GM12878 (cell line): ENCODE measurements around the gene RASL11A. TPM values are rescaled to one million over a fixed set of nuclear protein-coding genes. Genes with fewer than 3 reads are reported as not detected.

Source experiments
- ATAC-seq: fragments of 200-7000 bp; cut with Tn5 transposase; 3 replicates; pipeline ENCODE4 v1.9.1; 2020; ENCODE audit warnings: mild to moderate bottlenecking, moderate library complexity
- BruUV-seq: library from RNA; stranded (reverse); fragments of 400-500 nt; replicated peaks from 2 replicates; lab custom pipeline; 2021; lab: Mats Ljungman, UMichigan
- CTCF ChIA-PET: fragments of 300-600 bp; sonication (Branson Sonifier 250); formaldehyde crosslinking; extraction: SDS; loops from one replicate; lab custom pipeline; 2021; ENCODE audit warnings: inconsistent platforms; lab: Yijun Ruan, JAX
- POLR2A ChIA-PET: fragments of 350-600 bp; formaldehyde crosslinking; extraction: SDS; loops from one replicate; lab custom pipeline; 2021; ENCODE audit warnings: inconsistent platforms; lab: Charles Lee
- RAD21 ChIA-PET: fragments of 300-600 bp; sonication (Branson Sonifier 250); formaldehyde crosslinking; loops from one replicate; lab custom pipeline; 2023; ENCODE audit warnings: antibody characterized with exemption; ENCODE audit not compliant: unreplicated experiment; lab: Charles Lee
- SMC1A ChIA-PET: fragments of 300-600 bp; sonication (Branson Sonifier 250); formaldehyde crosslinking; loops from one replicate; lab custom pipeline; 2023; ENCODE audit not compliant: unreplicated experiment, uncharacterized antibody; lab: Charles Lee
- DNase-seq: peaks from one replicate; pipeline ENCODE4 v3.0.0-alpha.2; 2011; ENCODE audit warnings: low read depth, low spot score
- FAIRE-seq: peaks from 3 replicates; lab custom pipeline; 2011; peaks lifted over from hg19 to GRCh38; lab: Jason Lieb, UNC
- H2AFZ ChIP-seq: 2 replicates; pipeline ENCODE4 v1.6.0; 2011; ENCODE audit warnings: low read depth, low read length, control low read depth; ENCODE audit not compliant: control insufficient read depth
- H3K27ac ChIP-seq: 2 replicates; pipeline ENCODE4 v1.5.1; 2011; ENCODE audit warnings: control low read depth; ENCODE audit not compliant: control insufficient read depth, insufficient read depth
- H3K27me3 ChIP-seq, 2 experiments: replicated peaks in 1 of 2; 2 replicates each; pipeline versions ENCODE4 v1.6.0 to v1.6.1; 2011; ENCODE audit warnings: low read length in 1 of 2; ENCODE audit not compliant: control insufficient read depth in 2 of 2, insufficient read depth in 2 of 2
- H3K36me3 ChIP-seq, 2 experiments: 2 replicates each; pipeline ENCODE4 v1.5.1; 2011; ENCODE audit warnings: low read length in 1 of 2; ENCODE audit not compliant: control insufficient read depth in 2 of 2, insufficient read depth in 2 of 2
- H3K4me1 ChIP-seq: 2 replicates; pipeline ENCODE4 v1.6.1; 2011; ENCODE audit warnings: mild to moderate bottlenecking, low read length, moderate library complexity, mixed read lengths; ENCODE audit not compliant: control insufficient read depth, insufficient read depth
- H3K4me2 ChIP-seq: 2 replicates; pipeline ENCODE4 v1.6.0; 2011; ENCODE audit warnings: control low read depth; ENCODE audit not compliant: control insufficient read depth, insufficient read depth
- H3K4me3 ChIP-seq: fragments of 200-600 bp; sonication (generic); 2 replicates; pipeline ENCODE4 v1.5.1; 2016
- H3K79me2 ChIP-seq: 2 replicates; pipeline ENCODE4 v1.6.0; 2011; ENCODE audit warnings: low read length; ENCODE audit not compliant: control insufficient read depth, insufficient read depth
- H3K9ac ChIP-seq: 2 replicates; pipeline ENCODE4 v1.8.0; 2011; ENCODE audit warnings: low read length, control low read depth, mixed read lengths; ENCODE audit not compliant: control insufficient read depth, insufficient read depth
- H3K9me3 ChIP-seq: replicated peaks from 3 replicates; pipeline ENCODE4 v1.5.1; 2011; ENCODE audit warnings: mild to moderate bottlenecking, low read length; ENCODE audit not compliant: control insufficient read depth, insufficient read depth
- H4K20me1 ChIP-seq: 2 replicates; pipeline ENCODE4 v1.6.0; 2011; ENCODE audit not compliant: control insufficient read depth, insufficient read depth
- BACH1 ChIP-seq: fragments of 450-650 bp; IDR thresholded peaks from 2 replicates; pipeline ENCODE4 v1.6.1; 2017; ENCODE audit warnings: mild to moderate bottlenecking, borderline replicate concordance
- BMI1 ChIP-seq: fragments of 450-650 bp; IDR thresholded peaks from 2 replicates; pipeline ENCODE4 v1.6.1; 2016; ENCODE audit warnings: mild to moderate bottlenecking, moderate library complexity, borderline replicate concordance
- CBFB ChIP-seq: IDR thresholded peaks from 2 replicates; pipeline ENCODE4 v1.6.1; 2016; ENCODE audit warnings: antibody characterized with exemption, low read depth
- EED ChIP-seq: sonication (generic); IDR thresholded peaks from 2 replicates; pipeline ENCODE4 v1.6.1; 2016; ENCODE audit warnings: antibody characterized with exemption, low read depth
- ESRRA ChIP-seq: IDR thresholded peaks from 2 replicates; pipeline ENCODE4 v1.6.1; 2012; ENCODE audit warnings: mild to moderate bottlenecking, low read length, improper control_type of control experiment
- ETV6 ChIP-seq, 2 experiments: fragments of 450-650 bp in 1 of 2; IDR thresholded peaks in 1 of 2; conservative IDR thresholded peaks in 1 of 2; 2 replicates each; pipeline ENCODE4 v1.6.1; 2014; ENCODE audit warnings: antibody characterized with exemption in 1 of 2, borderline replicate concordance in 1 of 2, low read depth in 1 of 2, mild to moderate bottlenecking in 1 of 2, moderate library complexity in 1 of 2
- IRF4 ChIP-seq: IDR thresholded peaks from 2 replicates; pipeline ENCODE4 v1.6.1; 2011; ENCODE audit warnings: low read depth, low read length
- JUNB ChIP-seq: IDR thresholded peaks from 2 replicates; pipeline ENCODE4 v1.6.1; 2016; ENCODE audit warnings: antibody characterized with exemption, mild to moderate bottlenecking
- POLR2AphosphoS2 ChIP-seq: IDR thresholded peaks from 2 replicates; pipeline ENCODE4 v1.6.1; 2011; ENCODE audit warnings: low read depth, mild to moderate bottlenecking, low read length, improper control_type of control experiment, moderate library complexity
- POU2F2 ChIP-seq: IDR thresholded peaks from 3 replicates; pipeline ENCODE4 v1.6.1; 2011; ENCODE audit warnings: low read depth, mild to moderate bottlenecking, low read length, borderline replicate concordance
- RBBP5 ChIP-seq: fragments of 200-600 bp; sonication (generic); conservative IDR thresholded peaks from 2 replicates; pipeline ENCODE4 v1.6.1; 2016
- SPI1 ChIP-seq: IDR thresholded peaks from 2 replicates; pipeline ENCODE4 v1.6.1; 2011; ENCODE audit warnings: low read depth, mild to moderate bottlenecking, low read length, moderate library complexity, borderline replicate concordance; ENCODE audit not compliant: insufficient read depth
- SREBF1 ChIP-seq: IDR thresholded peaks from 2 replicates; pipeline ENCODE4 v1.6.1; 2012; ENCODE audit warnings: mild to moderate bottlenecking, low read length
- SUPT20H ChIP-seq: IDR thresholded peaks from 2 replicates; pipeline ENCODE4 v1.6.1; 2011; ENCODE audit warnings: low read depth, mild to moderate bottlenecking, low read length, moderate library complexity, borderline replicate concordance; ENCODE audit not compliant: control insufficient read depth
- TAF1 ChIP-seq: IDR thresholded peaks from 2 replicates; pipeline ENCODE4 v1.6.1; 2011; ENCODE audit warnings: mild to moderate bottlenecking, low read depth, low read length, borderline replicate concordance
- WGBS: methylation state at CpG from one replicate; pipeline ENCODE4 v1.1.6; 2016; ENCODE audit warnings: low lambda C conversion rate; ENCODE audit not compliant: insufficient replicate concordance, insufficient coverage; ENCODE audit errors: missing lambda C conversion rate; 5-methylcytosine and 5-hydroxymethylcytosine counted together
- in situ Hi-C: fragments of 300-500 bp; cut with MboI; formaldehyde crosslinking; loops from 9 replicates; pipeline ENCODE4 v1.14.3; 2018; ENCODE audit warnings: mixed read lengths
- intact Hi-C: fragments of 100-400 bp; cut with micrococcal nuclease; formaldehyde crosslinking; loops from one replicate; pipeline ENCODE4 v1.14.2; 2022; ENCODE audit not compliant: unreplicated experiment
- polyA plus RNA-seq, 11 experiments: library from polyadenylated mRNA; depleted of rRNA in 4 of 11; unstranded in 6 of 11; stranded (reverse) in 5 of 11; fragments of >200 nt; fragmentation: Nextera tagmentation in 4 of 11; fragmentation: Illumina TruSeq in 1 of 11; extraction: Ambion mirVana in 4 of 11; extraction: Trizol in 1 of 11; gene quantifications; 1 replicate in 1 of 11; 2 replicates in 10 of 11; pipeline versions ENCODE4 v1.2.1 to v1.2.3, GENCODE V29; 2011 to 2016; ENCODE audit warnings: inconsistent platforms in 2 of 11, missing spikeins in 2 of 11, low read depth in 1 of 11
- total RNA-seq, 4 experiments: library from RNA; depleted of rRNA in 3 of 4; stranded (reverse); fragments of >200 nt in 3 of 4; fragmentation: Illumina TruSeq in 1 of 4; extraction: Trizol in 1 of 4; gene quantifications; 2 replicates each; pipeline versions ENCODE4 v1.2.1 to v1.2.3, GENCODE V29; 2013 to 2021
- TF ChIP-seq, protein P1 (sequence below): fragments of 450-650 bp; IDR thresholded peaks from 2 replicates; pipeline ENCODE4 v1.6.1; 2017; ENCODE audit warnings: mild to moderate bottlenecking, moderate library complexity
- TF ChIP-seq, protein P2 (sequence below): IDR thresholded peaks from 2 replicates; pipeline ENCODE4 v1.6.1; 2011; ENCODE audit warnings: low read depth, low read length, improper control_type of control experiment, borderline replicate concordance
- TF ChIP-seq, protein P3 (sequence below): fragments of 450-650 bp; IDR thresholded peaks from 2 replicates; pipeline ENCODE4 v1.6.1; 2018; ENCODE audit warnings: mild to moderate bottlenecking, low read depth, moderate library complexity; ENCODE audit not compliant: partially characterized antibody

Gene RASL11A
- total and polyA plus RNA-seq, 10 of the 15 experiments (the other 5 are each of a cell fraction or from before 2014, with no cell fraction given) = 0.04 to 1.3 (median 0.41) TPM; not detected in 1

DNA sequence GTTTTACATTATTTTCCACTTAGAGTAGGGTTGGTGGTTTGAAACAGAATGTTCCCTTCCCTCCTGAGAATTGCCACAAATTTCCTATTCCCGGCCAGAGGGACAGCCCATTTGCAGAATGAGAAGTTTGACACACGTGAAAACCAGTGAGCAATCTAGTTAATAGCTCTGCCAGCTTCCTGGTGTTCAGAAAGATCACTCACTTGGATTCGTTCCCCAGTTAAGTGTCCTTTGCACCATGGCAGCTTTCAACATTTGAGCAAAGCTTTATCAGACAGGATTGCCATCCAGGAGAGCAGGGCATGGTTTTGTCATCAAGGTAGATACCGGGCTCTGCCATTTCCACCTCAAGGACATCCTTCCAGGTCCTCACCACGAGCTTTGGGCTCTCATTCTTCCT, 28.2 kb downstream of the RASL11A start:
- Histone ChIP-seq H3K36me3 (no peaks in the 10 kb centered on the region), H3K4me1 (no peaks in the 10 kb centered on the region), H4K20me1 (no peaks in the 10 kb centered on the region), H3K4me2 (no peak overlapping the region), H3K9ac (no peak overlapping the region)
- no TSS peak for BruUV-seq
- in situ Hi-C loops = no loop called here
- ATAC-seq = no peak
- 8% methylated on average over 5 of the region's 5 CpGs for WGBS
- FAIRE-seq = no peak
- no peak for TF ChIP-seq ESRRA
- TF ChIP-seq ETV6 (conservative IDR thresholded peaks at IDR 0.05 in 1 of 2, IDR thresholded peaks at IDR 0.05 in 1 of 2; ENCODE audit: borderline replicate concordance in 1 of 2, low read depth in 1 of 2) = no peak
- TF ChIP-seq, protein P1, sequence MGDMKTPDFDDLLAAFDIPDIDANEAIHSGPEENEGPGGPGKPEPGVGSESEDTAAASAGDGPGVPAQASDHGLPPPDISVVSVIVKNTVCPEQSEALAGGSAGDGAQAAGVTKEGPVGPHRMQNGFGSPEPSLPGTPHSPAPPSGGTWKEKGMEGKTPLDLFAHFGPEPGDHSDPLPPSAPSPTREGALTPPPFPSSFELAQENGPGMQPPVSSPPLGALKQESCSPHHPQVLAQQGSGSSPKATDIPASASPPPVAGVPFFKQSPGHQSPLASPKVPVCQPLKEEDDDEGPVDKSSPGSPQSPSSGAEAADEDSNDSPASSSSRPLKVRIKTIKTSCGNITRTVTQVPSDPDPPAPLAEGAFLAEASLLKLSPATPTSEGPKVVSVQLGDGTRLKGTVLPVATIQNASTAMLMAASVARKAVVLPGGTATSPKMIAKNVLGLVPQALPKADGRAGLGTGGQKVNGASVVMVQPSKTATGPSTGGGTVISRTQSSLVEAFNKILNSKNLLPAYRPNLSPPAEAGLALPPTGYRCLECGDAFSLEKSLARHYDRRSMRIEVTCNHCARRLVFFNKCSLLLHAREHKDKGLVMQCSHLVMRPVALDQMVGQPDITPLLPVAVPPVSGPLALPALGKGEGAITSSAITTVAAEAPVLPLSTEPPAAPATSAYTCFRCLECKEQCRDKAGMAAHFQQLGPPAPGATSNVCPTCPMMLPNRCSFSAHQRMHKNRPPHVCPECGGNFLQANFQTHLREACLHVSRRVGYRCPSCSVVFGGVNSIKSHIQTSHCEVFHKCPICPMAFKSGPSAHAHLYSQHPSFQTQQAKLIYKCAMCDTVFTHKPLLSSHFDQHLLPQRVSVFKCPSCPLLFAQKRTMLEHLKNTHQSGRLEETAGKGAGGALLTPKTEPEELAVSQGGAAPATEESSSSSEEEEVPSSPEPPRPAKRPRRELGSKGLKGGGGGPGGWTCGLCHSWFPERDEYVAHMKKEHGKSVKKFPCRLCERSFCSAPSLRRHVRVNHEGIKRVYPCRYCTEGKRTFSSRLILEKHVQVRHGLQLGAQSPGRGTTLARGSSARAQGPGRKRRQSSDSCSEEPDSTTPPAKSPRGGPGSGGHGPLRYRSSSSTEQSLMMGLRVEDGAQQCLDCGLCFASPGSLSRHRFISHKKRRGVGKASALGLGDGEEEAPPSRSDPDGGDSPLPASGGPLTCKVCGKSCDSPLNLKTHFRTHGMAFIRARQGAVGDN = no peak
- no peak for TF ChIP-seq SUPT20H
- TF ChIP-seq IRF4 = no peak
- TF ChIP-seq CBFB = no peak
- TF ChIP-seq POU2F2 = no peak
- TF ChIP-seq BACH1 = no peak
- no peak for TF ChIP-seq POLR2AphosphoS2
- no peak for TF ChIP-seq SPI1
- TF ChIP-seq, protein P2, sequence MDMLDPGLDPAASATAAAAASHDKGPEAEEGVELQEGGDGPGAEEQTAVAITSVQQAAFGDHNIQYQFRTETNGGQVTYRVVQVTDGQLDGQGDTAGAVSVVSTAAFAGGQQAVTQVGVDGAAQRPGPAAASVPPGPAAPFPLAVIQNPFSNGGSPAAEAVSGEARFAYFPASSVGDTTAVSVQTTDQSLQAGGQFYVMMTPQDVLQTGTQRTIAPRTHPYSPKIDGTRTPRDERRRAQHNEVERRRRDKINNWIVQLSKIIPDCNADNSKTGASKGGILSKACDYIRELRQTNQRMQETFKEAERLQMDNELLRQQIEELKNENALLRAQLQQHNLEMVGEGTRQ = no peak
- TF ChIP-seq, protein P3, sequence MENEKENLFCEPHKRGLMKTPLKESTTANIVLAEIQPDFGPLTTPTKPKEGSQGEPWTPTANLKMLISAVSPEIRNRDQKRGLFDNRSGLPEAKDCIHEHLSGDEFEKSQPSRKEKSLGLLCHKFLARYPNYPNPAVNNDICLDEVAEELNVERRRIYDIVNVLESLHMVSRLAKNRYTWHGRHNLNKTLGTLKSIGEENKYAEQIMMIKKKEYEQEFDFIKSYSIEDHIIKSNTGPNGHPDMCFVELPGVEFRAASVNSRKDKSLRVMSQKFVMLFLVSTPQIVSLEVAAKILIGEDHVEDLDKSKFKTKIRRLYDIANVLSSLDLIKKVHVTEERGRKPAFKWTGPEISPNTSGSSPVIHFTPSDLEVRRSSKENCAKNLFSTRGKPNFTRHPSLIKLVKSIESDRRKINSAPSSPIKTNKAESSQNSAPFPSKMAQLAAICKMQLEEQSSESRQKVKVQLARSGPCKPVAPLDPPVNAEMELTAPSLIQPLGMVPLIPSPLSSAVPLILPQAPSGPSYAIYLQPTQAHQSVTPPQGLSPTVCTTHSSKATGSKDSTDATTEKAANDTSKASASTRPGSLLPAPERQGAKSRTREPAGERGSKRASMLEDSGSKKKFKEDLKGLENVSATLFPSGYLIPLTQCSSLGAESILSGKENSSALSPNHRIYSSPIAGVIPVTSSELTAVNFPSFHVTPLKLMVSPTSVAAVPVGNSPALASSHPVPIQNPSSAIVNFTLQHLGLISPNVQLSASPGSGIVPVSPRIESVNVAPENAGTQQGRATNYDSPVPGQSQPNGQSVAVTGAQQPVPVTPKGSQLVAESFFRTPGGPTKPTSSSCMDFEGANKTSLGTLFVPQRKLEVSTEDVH = no peak
- TF ChIP-seq TAF1 = no peak
- no peak for TF ChIP-seq BMI1
- TF ChIP-seq RBBP5 = no peak
- no peak for TF ChIP-seq JUNB
- TF ChIP-seq EED = no peak
- no peak for TF ChIP-seq SREBF1
- TF ChIP-seq, all 136 proteins: peak for 0
- Histone ChIP-seq H3K27me3 (peaks cover 1 to 6% of the 10 kb centered on the region in 2 experiments), H3K4me3 (no peak overlapping the region), H2AFZ (no peak overlapping the region), H3K9me3 (no peaks in the 10 kb centered on the region), H3K27ac (no peak overlapping the region), H3K79me2 (no peaks in the 10 kb centered on the region)
- SMC1A ChIA-PET = no interaction called here
- POLR2A ChIA-PET = interaction anchor here (0.7 kb wide), 1 partner anchor 295 kb away, joined by 3 read pairs; no protein-coding TSS in a partner anchor
- CTCF ChIA-PET = interaction anchor here (1.2 kb wide), 1 partner anchor 17 kb away, joined by 3 read pairs; no protein-coding TSS in a partner anchor
- RAD21 ChIA-PET = interaction anchor here (1.3 kb wide), 1 partner anchor 314 kb away, joined by 4 read pairs; no protein-coding TSS in a partner anchor
- intact Hi-C loops = no loop called here
- DNase-seq = no peak
